Thyroid gland (tissue), 4 donors: ENCODE measurements around the gene COG4. TPM values are rescaled to one million over a fixed set of nuclear protein-coding genes. Genes with fewer than 3 reads are reported as not detected.

Experiments used
- DNase-seq, 2 donors: peaks; one replicate each; pipeline ENCODE4 v3.0.0-alpha.2; 2019
- H3K27ac ChIP-seq, 3 donors: fragments of 200-600 bp; sonication (generic); 1 replicate in 2 of 3; 2 replicates in 1 of 3; pipeline ENCODE4 v1.5.1; 2016 to 2019; ENCODE audit warnings: mild to moderate bottlenecking in 1 of 3, moderate library complexity in 1 of 3
- H3K27me3 ChIP-seq: fragments of 200-600 bp; sonication (generic); one replicate; pipeline ENCODE4 v1.5.1; 2019
- H3K36me3 ChIP-seq, 2 donors: fragments of 200-600 bp; sonication (generic); one replicate each; pipeline ENCODE4 v1.5.1; 2016 to 2019
- H3K4me1 ChIP-seq, 2 donors: fragments of 200-600 bp; sonication (generic); one replicate each; pipeline ENCODE4 v1.5.1; 2017 to 2019
- H3K4me3 ChIP-seq, 3 donors: fragments of 200-600 bp; sonication (generic); replicated peaks in 1 of 3; 1 replicate in 2 of 3; 2 replicates in 1 of 3; pipeline ENCODE4 v1.5.1; 2016; ENCODE audit warnings: mild to moderate bottlenecking in 1 of 3
- H3K9me3 ChIP-seq: fragments of 200-600 bp; sonication (generic); one replicate; pipeline ENCODE4 v1.5.1; 2017
- POLR2A ChIP-seq, 2 donors: fragments of 450-650 bp; IDR thresholded peaks; one replicate each; pipeline ENCODE4 v1.6.1; 2017; ENCODE audit warnings: antibody characterized with exemption in 2 of 2, mild to moderate bottlenecking in 2 of 2, moderate library complexity in 1 of 2
- WGBS, 2 donors: methylation state at CpG; one replicate each; pipeline ENCODE4 v1.1.5; 2017; 5-methylcytosine and 5-hydroxymethylcytosine counted together
- intact Hi-C: fragments of 100-400 bp; cut with DNase I; formaldehyde crosslinking; loops from one replicate; pipeline ENCODE4 v1.15.1; 2023
- total RNA-seq, 4 donors: library from RNA; depleted of rRNA; stranded (reverse); fragments of >200 nt; gene quantifications; one replicate each; pipeline ENCODE4 v1.2.3, GENCODE V29; 2016
- TF ChIP-seq, protein P1 (sequence below), 6 experiments: fragments of 200-600 bp in 3 of 6; fragments of 450-650 bp in 3 of 6; sonication (generic) in 3 of 6; IDR thresholded peaks; one replicate each; pipeline ENCODE4 v1.5.1; 2016 to 2019; ENCODE audit warnings: antibody characterized with exemption in 6 of 6, mild to moderate bottlenecking in 2 of 6, inconsistent platforms in 1 of 6, moderate library complexity in 1 of 6

COG4 gene
- total RNA-seq, 4 donors from 2014 or later = 39.6 to 88.4 (median 66.7) TPM

DNA sequence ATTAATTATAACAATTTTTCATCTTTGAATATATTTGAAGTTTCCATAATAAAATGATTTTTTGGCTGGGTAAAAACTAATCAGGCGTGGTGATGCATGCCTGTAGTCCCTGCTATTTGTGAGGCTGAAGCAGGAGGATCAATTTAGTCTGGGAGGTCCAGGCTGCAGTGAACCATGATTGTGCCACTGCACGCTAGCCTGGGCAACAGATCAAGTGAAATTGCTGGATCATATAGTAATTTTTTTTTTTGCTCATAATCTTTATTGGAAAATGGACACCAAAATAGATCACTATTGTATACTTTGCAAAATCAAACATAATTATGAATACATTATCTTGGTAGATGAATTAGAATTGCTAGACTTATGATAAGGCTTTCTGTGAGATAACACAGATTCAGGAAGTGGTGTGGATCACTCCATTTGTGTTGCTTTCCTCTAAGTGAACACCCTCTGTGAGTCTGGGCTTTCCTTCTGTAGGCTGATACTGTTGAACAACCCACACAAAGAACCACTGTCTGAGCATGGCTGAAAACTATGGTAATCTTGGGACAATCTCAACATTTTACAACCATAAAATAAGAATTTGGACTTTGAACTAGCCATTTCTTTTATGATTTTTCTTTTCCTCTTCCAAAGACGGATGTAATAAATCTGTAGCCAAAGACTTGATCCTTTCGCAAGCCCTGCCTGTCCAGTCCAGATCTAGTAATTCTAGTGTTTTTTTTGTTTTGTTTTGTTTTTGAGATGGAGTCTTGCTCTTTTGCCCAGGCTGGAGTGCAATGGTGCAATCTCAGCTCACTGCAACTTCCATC lies 78.9 kb downstream of the COG4 start:
- Histone ChIP-seq H3K4me1 (peaks cover 3% of the 10 kb centered on the region in 2 donors), H3K27me3 (no peaks in the 10 kb centered on the region), H3K4me3 (no peak overlapping the region), H3K27ac (no peak overlapping the region), H3K36me3 (no peaks in the 10 kb centered on the region), H3K9me3 (no peaks in the 10 kb centered on the region)
- DNase-seq = no peak
- 86 to 90% methylated on average over 4 of the region's 4 CpGs for WGBS, 2 donors
- TF ChIP-seq, protein P1, sequence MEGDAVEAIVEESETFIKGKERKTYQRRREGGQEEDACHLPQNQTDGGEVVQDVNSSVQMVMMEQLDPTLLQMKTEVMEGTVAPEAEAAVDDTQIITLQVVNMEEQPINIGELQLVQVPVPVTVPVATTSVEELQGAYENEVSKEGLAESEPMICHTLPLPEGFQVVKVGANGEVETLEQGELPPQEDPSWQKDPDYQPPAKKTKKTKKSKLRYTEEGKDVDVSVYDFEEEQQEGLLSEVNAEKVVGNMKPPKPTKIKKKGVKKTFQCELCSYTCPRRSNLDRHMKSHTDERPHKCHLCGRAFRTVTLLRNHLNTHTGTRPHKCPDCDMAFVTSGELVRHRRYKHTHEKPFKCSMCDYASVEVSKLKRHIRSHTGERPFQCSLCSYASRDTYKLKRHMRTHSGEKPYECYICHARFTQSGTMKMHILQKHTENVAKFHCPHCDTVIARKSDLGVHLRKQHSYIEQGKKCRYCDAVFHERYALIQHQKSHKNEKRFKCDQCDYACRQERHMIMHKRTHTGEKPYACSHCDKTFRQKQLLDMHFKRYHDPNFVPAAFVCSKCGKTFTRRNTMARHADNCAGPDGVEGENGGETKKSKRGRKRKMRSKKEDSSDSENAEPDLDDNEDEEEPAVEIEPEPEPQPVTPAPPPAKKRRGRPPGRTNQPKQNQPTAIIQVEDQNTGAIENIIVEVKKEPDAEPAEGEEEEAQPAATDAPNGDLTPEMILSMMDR (IDR thresholded peaks at IDR 0.05) = no peak
- TF ChIP-seq POLR2A (IDR thresholded peaks at IDR 0.05) = no peak
- intact Hi-C loops = no loop called here

DNA sequence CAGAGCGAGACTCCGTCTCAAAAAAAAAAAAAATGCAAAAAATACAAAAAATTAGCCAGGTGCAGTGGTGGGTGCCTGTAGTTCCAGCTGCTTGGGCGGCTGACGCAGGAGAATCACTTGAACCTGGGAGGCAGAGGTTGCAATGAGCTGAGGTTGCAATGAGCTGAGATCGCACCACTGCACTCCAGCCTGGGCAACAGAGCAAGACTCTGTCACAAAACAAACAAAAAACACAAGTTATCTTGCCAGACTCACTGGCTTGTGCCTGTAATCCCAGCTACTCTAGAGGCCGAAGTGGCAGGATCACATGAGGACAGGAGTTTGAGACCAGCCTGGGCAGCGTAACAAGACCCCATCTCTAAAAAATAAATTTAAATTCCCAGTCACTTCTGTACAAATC lies 81.0 kb downstream of the COG4 start:
- Histone ChIP-seq H3K27me3 (no peaks in the 10 kb centered on the region), H3K36me3 (no peaks in the 10 kb centered on the region), H3K9me3 (no peaks in the 10 kb centered on the region), H3K27ac (no peak overlapping the region), H3K4me3 (no peak overlapping the region), H3K4me1 (peaks cover 14 to 16% of the 10 kb centered on the region in 2 donors)
- DNase-seq = no peak
- no peak for TF ChIP-seq POLR2A (IDR thresholded peaks at IDR 0.05)
- TF ChIP-seq, protein P1 (IDR thresholded peaks at IDR 0.05) = no peak
- 75 to 89% methylated on average over 7 of the region's 7 CpGs for WGBS, 2 donors
- intact Hi-C loops = no loop called here

DNA sequence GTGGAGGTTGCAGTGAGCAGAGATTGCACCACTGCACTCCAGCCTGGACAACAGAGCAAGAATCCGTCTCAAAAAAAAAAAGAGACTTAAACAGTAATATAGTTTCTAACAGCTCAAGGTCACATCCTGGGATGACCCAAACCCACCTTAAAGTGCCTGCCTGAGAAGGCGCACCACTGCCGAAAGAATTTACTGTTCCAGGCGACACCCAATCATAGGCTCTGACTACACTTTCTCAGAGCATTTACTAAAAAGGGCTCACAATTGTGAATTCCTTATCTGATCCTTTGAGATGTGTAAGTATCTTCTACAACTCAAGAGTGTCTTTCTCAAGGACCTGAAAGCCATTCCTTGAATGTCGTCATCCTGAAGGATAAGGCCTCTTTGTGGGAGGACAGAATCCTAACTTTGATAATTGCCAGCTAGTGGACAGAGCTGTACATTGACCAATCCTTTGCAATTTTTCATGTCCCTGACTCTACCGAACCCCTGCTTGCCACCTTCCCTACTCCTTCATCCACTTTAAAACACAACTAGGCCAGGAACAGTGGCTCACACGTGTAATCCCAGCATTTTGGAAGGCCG lies 81.9 kb downstream of the COG4 start:
- no peaks in the 10 kb centered on the region for H3K9me3 ChIP-seq
- intact Hi-C loops = no loop called here
- H3K27me3 ChIP-seq = no peaks in the 10 kb centered on the region
- H3K36me3 ChIP-seq = no peaks in the 10 kb centered on the region
- WGBS, 2 donors = 90 to 94% methylated on average over 8 of the region's 8 CpGs
- no peak overlapping the region for H3K27ac ChIP-seq
- no peak overlapping the region for H3K4me3 ChIP-seq
- no peak for TF ChIP-seq POLR2A (IDR thresholded peaks at IDR 0.05)
- TF ChIP-seq, protein P1 (IDR thresholded peaks at IDR 0.05) = no peak
- DNase-seq = no peak
- H3K4me1 ChIP-seq = peaks cover 16 to 21% of the 10 kb centered on the region in 2 donors

DNA sequence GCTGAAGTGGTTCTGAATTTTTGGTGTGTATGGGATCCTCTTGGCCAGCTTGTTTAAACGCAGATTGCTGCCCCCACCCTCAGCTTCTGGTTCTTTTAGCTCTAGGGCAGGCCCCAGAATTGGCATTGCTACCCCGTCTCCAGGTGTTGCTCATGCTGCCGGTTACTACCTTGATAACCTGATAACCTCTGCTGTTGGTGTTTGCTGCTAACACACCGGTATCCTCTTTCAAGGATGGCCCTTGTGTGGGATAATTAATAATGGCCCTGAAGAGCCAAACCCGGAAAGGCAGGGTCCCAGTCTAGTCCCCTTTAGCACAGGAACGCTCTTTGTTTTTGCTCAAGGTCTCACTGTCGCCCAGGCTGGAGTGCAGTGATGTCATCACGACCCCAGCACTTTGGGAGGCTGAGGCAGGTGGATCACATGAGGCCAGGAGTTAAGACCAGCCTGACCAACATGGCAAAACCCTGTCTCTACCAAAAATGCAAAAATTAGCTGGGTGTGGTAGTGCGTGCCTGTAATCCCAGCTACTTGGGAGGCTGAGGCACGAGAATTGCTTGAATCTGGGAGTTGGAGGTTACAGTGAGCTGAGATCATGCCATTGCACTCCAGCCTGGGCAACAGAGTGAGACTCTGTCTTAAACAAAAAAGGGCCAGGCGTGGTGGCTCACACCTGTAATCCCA lies 83.2 kb downstream of the COG4 start:
- H3K4me3 ChIP-seq = no peak overlapping the region
- TF ChIP-seq POLR2A (IDR thresholded peaks at IDR 0.05) = no peak
- TF ChIP-seq, protein P1 (IDR thresholded peaks at IDR 0.05) = no peak
- no peaks in the 10 kb centered on the region for H3K27me3 ChIP-seq
- H3K27ac ChIP-seq = no peak overlapping the region
- H3K36me3 ChIP-seq = no peaks in the 10 kb centered on the region
- no peak for DNase-seq
- no peaks in the 10 kb centered on the region for H3K9me3 ChIP-seq
- peaks cover 18 to 24% of the 10 kb centered on the region in 2 donors for H3K4me1 ChIP-seq
- WGBS, 2 donors = 74 to 85% methylated on average over 11 of the region's 11 CpGs
- intact Hi-C loops = no loop called here
